GM12864 (cell line): Measurements from ENCODE around the gene MYH6.

Experiments used
- DNase-seq: peaks from one replicate; pipeline ENCODE4 v3.0.0-alpha.2; 2011; ENCODE audit warnings: low read depth
- H3K4me3 ChIP-seq: 2 replicates; pipeline ENCODE4 v1.5.1; 2011; ENCODE audit warnings: mild to moderate bottlenecking, low read depth, low read length, control low read depth
- TF ChIP-seq, protein P1 (sequence below): IDR thresholded peaks from 2 replicates; pipeline ENCODE4 v1.5.1; 2011; ENCODE audit warnings: low read depth, mild to moderate bottlenecking, moderate library complexity, low read length, control low read depth, inconsistent platforms; ENCODE audit errors: missing control alignments

The MYH6 gene

DNA sequence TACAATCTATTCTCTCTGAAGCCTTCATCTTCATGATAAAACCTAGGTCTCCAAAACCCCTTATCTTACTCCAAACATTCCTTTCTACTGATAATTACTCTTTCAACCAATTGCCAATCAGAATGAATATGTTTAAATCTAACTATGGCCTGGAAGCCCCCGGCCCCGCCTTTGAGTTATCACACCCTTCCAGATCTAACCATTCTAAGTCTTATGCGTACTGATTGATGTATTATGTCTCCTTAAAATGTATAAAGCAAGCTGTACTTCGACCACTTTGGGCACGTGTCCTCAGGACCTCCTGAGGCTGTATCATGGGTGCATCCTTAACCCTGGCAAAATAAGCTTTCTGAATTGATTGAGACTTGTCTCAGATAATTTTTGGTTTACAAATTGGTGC lies 72.5 kb downstream of the MYH6 start:
- TF ChIP-seq, protein P1, sequence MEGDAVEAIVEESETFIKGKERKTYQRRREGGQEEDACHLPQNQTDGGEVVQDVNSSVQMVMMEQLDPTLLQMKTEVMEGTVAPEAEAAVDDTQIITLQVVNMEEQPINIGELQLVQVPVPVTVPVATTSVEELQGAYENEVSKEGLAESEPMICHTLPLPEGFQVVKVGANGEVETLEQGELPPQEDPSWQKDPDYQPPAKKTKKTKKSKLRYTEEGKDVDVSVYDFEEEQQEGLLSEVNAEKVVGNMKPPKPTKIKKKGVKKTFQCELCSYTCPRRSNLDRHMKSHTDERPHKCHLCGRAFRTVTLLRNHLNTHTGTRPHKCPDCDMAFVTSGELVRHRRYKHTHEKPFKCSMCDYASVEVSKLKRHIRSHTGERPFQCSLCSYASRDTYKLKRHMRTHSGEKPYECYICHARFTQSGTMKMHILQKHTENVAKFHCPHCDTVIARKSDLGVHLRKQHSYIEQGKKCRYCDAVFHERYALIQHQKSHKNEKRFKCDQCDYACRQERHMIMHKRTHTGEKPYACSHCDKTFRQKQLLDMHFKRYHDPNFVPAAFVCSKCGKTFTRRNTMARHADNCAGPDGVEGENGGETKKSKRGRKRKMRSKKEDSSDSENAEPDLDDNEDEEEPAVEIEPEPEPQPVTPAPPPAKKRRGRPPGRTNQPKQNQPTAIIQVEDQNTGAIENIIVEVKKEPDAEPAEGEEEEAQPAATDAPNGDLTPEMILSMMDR: no peak
- DNase-seq: no peak
- no peak overlapping the region for H3K4me3 ChIP-seq
